GM18508 (cell line): ENCODE data around the gene SNX20.

Source experiments
- ATAC-seq: cut with Tn5 transposase; IDR thresholded peaks from one replicate; pipeline ENCODE4 v1.9.1; 2021; ENCODE audit warnings: moderate number of reproducible peaks; ENCODE audit not compliant: insufficient read depth, unreplicated experiment

Gene SNX20

GRCh38 chr16:50706250-50706649, 25.1 kb upstream of the SNX20 start:
- ATAC-seq: no peak

DNA sequence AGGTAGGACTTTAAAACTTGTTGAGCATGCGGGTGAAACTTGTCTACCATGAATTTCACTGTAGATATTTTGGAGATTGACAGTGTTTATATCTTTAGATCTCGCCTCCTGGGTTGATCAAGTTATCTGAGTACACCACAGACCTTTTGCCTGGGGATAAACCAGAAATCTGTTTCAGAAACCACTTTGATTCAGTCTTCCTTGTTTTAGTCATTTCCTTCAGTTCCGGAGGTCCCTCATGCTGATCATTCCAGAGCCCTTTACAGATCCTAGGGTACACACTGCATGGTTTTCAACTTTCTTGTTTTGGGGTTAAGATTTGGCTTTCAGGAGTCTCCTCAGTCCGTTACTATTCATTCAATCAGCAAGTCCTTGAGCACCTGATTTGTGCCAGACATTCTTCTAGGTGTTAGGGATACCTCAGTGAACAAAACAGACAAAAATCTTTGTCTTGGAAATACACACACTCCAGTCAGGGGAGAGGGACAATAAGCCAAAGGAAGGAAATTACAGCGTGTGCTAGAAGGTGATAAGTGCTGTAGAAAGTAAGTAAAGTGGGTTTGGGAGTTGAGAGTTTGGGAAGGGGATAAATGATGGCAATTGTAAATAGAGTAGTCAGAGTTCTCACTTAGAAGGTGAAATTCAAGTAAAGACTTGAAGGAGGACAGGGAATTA, 24.5 kb upstream of the SNX20 start:
- ATAC-seq: no peak

GRCh38 chr16:50704245-50704644, 23.1 kb upstream of the SNX20 start:
- ATAC-seq: no peak

- ATAC-seq: no peak
These were observed 21.6 kb upstream of the SNX20 start for GRCh38 chr16:50702725-50703124.

DNA sequence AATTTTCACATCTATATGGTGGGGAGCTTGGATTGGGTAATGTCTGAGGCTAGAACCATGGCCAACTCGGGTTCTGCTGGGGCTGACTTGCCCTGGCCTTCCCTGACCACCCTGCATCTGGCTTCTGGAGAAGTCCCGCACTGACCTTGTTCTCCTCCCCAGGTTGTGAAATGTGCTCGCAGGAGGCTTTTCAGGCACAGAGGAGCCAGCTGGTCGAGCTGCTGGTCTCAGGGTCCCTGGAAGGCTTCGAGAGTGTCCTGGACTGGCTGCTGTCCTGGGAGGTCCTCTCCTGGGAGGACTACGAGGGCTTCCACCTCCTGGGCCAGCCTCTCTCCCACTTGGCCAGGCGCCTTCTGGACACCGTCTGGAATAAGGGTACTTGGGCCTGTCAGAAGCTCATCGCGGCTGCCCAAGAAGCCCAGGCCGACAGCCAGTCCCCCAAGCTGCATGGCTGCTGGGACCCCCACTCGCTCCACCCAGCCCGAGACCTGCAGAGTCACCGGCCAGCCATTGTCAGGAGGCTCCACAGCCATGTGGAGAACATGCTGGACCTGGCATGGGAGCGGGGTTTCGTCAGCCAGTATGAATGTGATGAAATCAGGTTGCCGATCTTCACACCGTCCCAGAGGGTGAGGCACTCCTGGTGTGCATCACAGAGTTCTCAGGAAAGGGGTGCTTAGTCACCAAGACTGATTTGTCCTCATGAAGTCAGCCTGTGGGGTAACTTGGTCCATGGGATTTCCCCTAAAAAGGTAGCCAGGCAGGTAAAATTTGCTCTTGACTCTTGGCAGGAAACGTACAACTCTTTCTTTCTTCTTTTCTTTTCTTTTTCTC, 18.4 kb upstream of the SNX20 start:
- no peak for ATAC-seq

GRCh38 chr16:50697881-50698767, 17.0 kb upstream of the SNX20 start:
- peak; percentile 34 for ATAC-seq

GRCh38 chr16:50697421-50697715, 16.3 kb upstream of the SNX20 start:
- ATAC-seq: no peak

GRCh38 chr16:50696575-50697420, 15.7 kb upstream of the SNX20 start:
- ATAC-seq: peak; percentile 32

DNA sequence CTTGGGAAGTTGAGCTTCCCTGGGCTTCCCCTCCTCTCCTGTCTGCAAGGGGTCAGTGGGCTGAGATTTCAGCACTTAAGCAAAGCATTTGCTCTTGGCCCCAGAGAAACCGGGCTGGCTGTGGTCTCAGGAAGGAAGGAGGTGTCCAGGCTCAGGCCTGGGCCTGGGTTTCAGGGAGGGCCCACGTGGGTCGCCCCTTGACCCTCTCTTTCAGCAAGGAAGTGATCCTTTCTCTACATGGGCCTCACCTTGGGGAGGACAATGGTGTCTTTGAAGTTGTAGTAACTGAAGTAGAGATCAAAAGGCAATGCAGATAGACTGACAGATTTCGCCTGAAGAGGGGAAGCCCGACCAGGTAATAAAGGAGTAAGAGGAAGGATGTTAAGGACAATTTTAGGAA, 15.0 kb upstream of the SNX20 start:
- peak; percentile 21 for ATAC-seq

GRCh38 chr16:50695017-50696000, 14.2 kb upstream of the SNX20 start:
- no peak for ATAC-seq

- no peak for ATAC-seq
These were observed 13.1 kb upstream of the SNX20 start for GRCh38 chr16:50694206-50694605.

- ATAC-seq: no peak
These were observed 12.1 kb upstream of the SNX20 start, which contains the start of gene NOD2 for GRCh38 chr16:50692999-50693781. Gene NOD2, plus strand, starts transcription at chr16:50693606. Its CDS starts 5,890 bp downstream, at chr16:50699496.

- no peak for ATAC-seq
These were observed 11.5 kb upstream of the SNX20 start for GRCh38 chr16:50692644-50692998.

GRCh38 chr16:50690177-50690576, 9.1 kb upstream of the SNX20 start:
- no peak for ATAC-seq

GRCh38 chr16:50688867-50689266, 7.8 kb upstream of the SNX20 start:
- no peak for ATAC-seq

DNA sequence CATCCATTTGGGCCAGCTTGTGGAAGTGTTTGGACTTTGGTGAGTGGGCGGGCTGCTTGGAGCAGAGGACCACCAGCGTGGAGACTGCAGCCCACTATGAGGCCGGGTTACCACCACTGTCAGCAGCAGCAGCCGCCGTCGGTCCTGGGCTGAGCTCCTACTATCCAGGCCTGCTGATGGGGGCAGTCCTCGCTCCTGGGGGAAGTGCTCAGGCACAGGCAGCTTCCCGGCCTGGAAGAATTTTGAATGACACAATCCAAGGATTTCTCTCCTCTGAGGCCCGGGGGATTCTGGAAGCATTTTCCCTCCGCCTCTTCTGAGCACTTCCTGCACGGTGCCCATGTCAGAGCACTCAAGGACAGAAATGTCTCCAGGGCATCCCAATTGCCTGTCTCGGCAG, 7.0 kb upstream of the SNX20 start:
- ATAC-seq: no peak

GRCh38 chr16:50685462-50686063, 4.5 kb upstream of the SNX20 start:
- ATAC-seq: no peak
